MCF 10A (cell line): Measurements from ENCODE around the gene DIP2C. TPM values are rescaled to one million over a fixed set of nuclear protein-coding genes. Genes with fewer than 3 reads are reported as not detected.

ENCODE experiments used
- BruUV-seq: library from RNA; stranded (reverse); fragments of 400-500 nt; replicated peaks from 2 replicates; lab custom pipeline; 2021; lab: Mats Ljungman, UMichigan
- CTCF ChIA-PET: fragments of 300-600 bp; sonication (Branson Sonifier 250); formaldehyde crosslinking; extraction: SDS; loops from one replicate; lab custom pipeline; 2021; ENCODE audit warnings: antibody characterized with exemption, inconsistent platforms; lab: Yijun Ruan, JAX
- POLR2A ChIA-PET: fragments of 300-600, 350-650 bp; sonication (Branson Sonifier 250); formaldehyde crosslinking; extraction: SDS; loops from one replicate; lab custom pipeline; 2020; ENCODE audit warnings: antibody characterized with exemption, inconsistent platforms; lab: Yijun Ruan, JAX
- DNase-seq: peaks from one replicate; pipeline ENCODE4 v3.0.0-alpha.2; 2018; ENCODE audit not compliant: unreplicated experiment
- H3K27ac Mint-ChIP-seq: one replicate; pipeline ENCODE4 v1.8.0; 2022; ENCODE audit warnings: mild to moderate bottlenecking, low read depth, mixed read lengths; ENCODE audit not compliant: unreplicated experiment
- H3K27me3 Mint-ChIP-seq: one replicate; pipeline ENCODE4 v1.8.0; 2022; ENCODE audit warnings: mixed read lengths; ENCODE audit not compliant: insufficient read depth, unreplicated experiment
- H3K36me3 Mint-ChIP-seq: one replicate; pipeline ENCODE4 v1.8.0; 2022; ENCODE audit warnings: mild to moderate bottlenecking, moderate library complexity, mixed read lengths; ENCODE audit not compliant: insufficient read depth, unreplicated experiment
- H3K4me1 Mint-ChIP-seq: one replicate; pipeline ENCODE4 v1.8.0; 2022; ENCODE audit warnings: mixed read lengths; ENCODE audit not compliant: insufficient read depth, unreplicated experiment
- H3K4me3 Mint-ChIP-seq: one replicate; pipeline ENCODE4 v1.8.0; 2022; ENCODE audit warnings: mild to moderate bottlenecking, moderate library complexity, mixed read lengths; ENCODE audit not compliant: unreplicated experiment
- H3K9me3 Mint-ChIP-seq: one replicate; pipeline ENCODE4 v1.8.0; 2022; ENCODE audit warnings: mixed read lengths; ENCODE audit not compliant: unreplicated experiment
- intact Hi-C: fragments of 100-400 bp; cut with micrococcal nuclease; formaldehyde crosslinking; loops from 2 replicates; pipeline ENCODE4 v1.14.1; 2022
- total RNA-seq: library from RNA; stranded (reverse); gene quantifications from 2 replicates; pipeline ENCODE4 v1.2.3, GENCODE V29; 2022
- TF ChIP-seq, protein P1 (sequence below): fragments of 200-600 bp; IDR thresholded peaks from one replicate; pipeline ENCODE4 v1.8.0; 2022; ENCODE audit warnings: antibody characterized with exemption, mild to moderate bottlenecking; ENCODE audit not compliant: unreplicated experiment

DIP2C gene
- total RNA-seq, 1 experiment from 2014 or later = 0.37 TPM

GRCh38 chr10:486666-487322 lies 202.7 kb downstream of the DIP2C start:
- TF ChIP-seq, protein P1, sequence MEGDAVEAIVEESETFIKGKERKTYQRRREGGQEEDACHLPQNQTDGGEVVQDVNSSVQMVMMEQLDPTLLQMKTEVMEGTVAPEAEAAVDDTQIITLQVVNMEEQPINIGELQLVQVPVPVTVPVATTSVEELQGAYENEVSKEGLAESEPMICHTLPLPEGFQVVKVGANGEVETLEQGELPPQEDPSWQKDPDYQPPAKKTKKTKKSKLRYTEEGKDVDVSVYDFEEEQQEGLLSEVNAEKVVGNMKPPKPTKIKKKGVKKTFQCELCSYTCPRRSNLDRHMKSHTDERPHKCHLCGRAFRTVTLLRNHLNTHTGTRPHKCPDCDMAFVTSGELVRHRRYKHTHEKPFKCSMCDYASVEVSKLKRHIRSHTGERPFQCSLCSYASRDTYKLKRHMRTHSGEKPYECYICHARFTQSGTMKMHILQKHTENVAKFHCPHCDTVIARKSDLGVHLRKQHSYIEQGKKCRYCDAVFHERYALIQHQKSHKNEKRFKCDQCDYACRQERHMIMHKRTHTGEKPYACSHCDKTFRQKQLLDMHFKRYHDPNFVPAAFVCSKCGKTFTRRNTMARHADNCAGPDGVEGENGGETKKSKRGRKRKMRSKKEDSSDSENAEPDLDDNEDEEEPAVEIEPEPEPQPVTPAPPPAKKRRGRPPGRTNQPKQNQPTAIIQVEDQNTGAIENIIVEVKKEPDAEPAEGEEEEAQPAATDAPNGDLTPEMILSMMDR = no peak
- no peak overlapping the region for H3K4me3 Mint-ChIP-seq
- intact Hi-C loops = no loop called here
- ChIA-PET CTCF (no interaction called here), POLR2A (no interaction called here)
- no peaks in the 10 kb centered on the region for H3K4me1 Mint-ChIP-seq
- no peaks in the 10 kb centered on the region for H3K36me3 Mint-ChIP-seq
- no TSS peak for BruUV-seq
- no peak overlapping the region for H3K27ac Mint-ChIP-seq
- no peak for DNase-seq
- H3K27me3 Mint-ChIP-seq = peaks cover 17% of the 10 kb centered on the region
- H3K9me3 Mint-ChIP-seq = no peaks in the 10 kb centered on the region

GRCh38 chr10:486206-486605 lies 203.3 kb downstream of the DIP2C start:
- ChIA-PET CTCF (interaction anchor here (0.6 kb wide), 1 partner anchor 47 kb away, joined by 4 read pairs; no protein-coding TSS in a partner anchor), POLR2A (no interaction called here)
- no peaks in the 10 kb centered on the region for H3K9me3 Mint-ChIP-seq
- H3K4me3 Mint-ChIP-seq = no peak overlapping the region
- intact Hi-C loops = no loop called here
- H3K27me3 Mint-ChIP-seq = peaks cover 16% of the 10 kb centered on the region
- no TSS peak for BruUV-seq
- TF ChIP-seq, protein P1 = no peak
- no peaks in the 10 kb centered on the region for H3K36me3 Mint-ChIP-seq
- DNase-seq = no peak
- no peaks in the 10 kb centered on the region for H3K4me1 Mint-ChIP-seq
- H3K27ac Mint-ChIP-seq = no peak overlapping the region

- TF ChIP-seq, protein P1 = no peak
- no TSS peak for BruUV-seq
- intact Hi-C loops = no loop called here
- ChIA-PET POLR2A (no interaction called here), CTCF (interaction anchor here (0.6 kb wide), 1 partner anchor 47 kb away, joined by 4 read pairs; no protein-coding TSS in a partner anchor)
- Mint-ChIP-seq H3K27me3 (peaks cover 11% of the 10 kb centered on the region), H3K9me3 (no peaks in the 10 kb centered on the region), H3K4me3 (no peak overlapping the region), H3K4me1 (no peaks in the 10 kb centered on the region), H3K36me3 (no peaks in the 10 kb centered on the region), H3K27ac (no peak overlapping the region)
- no peak for DNase-seq
Measured at GRCh38 chr10:485776-486175, 203.7 kb downstream of the DIP2C start.

GRCh38 chr10:484925-485661 lies 204.4 kb downstream of the DIP2C start:
- H3K36me3 Mint-ChIP-seq = no peaks in the 10 kb centered on the region
- no TSS peak for BruUV-seq
- TF ChIP-seq, protein P1 = no peak
- ChIA-PET CTCF (interaction anchor here (0.6 to 0.7 kb wide), 2 partner anchors 46 to 1196 kb away, joined by 3 to 4 read pairs; no protein-coding TSS in a partner anchor), POLR2A (no interaction called here)
- no peak overlapping the region for H3K4me3 Mint-ChIP-seq
- no peaks in the 10 kb centered on the region for H3K4me1 Mint-ChIP-seq
- intact Hi-C loops = no loop called here
- no peak for DNase-seq
- H3K27me3 Mint-ChIP-seq = peaks cover 4% of the 10 kb centered on the region
- no peak overlapping the region for H3K27ac Mint-ChIP-seq
- H3K9me3 Mint-ChIP-seq = no peaks in the 10 kb centered on the region
